C4-2B (cell line): Measurements from ENCODE around the gene ADAMTS13.

Experiments used
- ZFX ChIP-seq: fragments of 450-650 bp; IDR thresholded peaks from 2 replicates; pipeline ENCODE4 v1.6.1; 2017
- TF ChIP-seq, protein P1 (sequence below): fragments of 450-650 bp; conservative IDR thresholded peaks from 2 replicates; pipeline ENCODE4 v1.5.1; 2017; ENCODE audit warnings: mild to moderate bottlenecking

GRCh38 chr9:133473743-133474142 is 51.6 kb downstream of the ADAMTS13 start:
- TF ChIP-seq, protein P1, sequence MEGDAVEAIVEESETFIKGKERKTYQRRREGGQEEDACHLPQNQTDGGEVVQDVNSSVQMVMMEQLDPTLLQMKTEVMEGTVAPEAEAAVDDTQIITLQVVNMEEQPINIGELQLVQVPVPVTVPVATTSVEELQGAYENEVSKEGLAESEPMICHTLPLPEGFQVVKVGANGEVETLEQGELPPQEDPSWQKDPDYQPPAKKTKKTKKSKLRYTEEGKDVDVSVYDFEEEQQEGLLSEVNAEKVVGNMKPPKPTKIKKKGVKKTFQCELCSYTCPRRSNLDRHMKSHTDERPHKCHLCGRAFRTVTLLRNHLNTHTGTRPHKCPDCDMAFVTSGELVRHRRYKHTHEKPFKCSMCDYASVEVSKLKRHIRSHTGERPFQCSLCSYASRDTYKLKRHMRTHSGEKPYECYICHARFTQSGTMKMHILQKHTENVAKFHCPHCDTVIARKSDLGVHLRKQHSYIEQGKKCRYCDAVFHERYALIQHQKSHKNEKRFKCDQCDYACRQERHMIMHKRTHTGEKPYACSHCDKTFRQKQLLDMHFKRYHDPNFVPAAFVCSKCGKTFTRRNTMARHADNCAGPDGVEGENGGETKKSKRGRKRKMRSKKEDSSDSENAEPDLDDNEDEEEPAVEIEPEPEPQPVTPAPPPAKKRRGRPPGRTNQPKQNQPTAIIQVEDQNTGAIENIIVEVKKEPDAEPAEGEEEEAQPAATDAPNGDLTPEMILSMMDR: no peak
- TF ChIP-seq ZFX: no peak
